GM21723 (cell line): Measurements from ENCODE around the gene VGLL2.

ENCODE experiments used
- ATAC-seq: cut with Tn5 transposase; IDR thresholded peaks from one replicate; pipeline ENCODE4 v1.9.1; 2021; ENCODE audit warnings: mild to moderate bottlenecking, moderate library complexity; ENCODE audit not compliant: unreplicated experiment

The VGLL2 gene

GRCh38 chr6:117268924-117269323, 3.6 kb downstream of the VGLL2 start:
- ATAC-seq: no peak

- no peak for ATAC-seq
These were observed 4.3 kb downstream of the VGLL2 start for GRCh38 chr6:117269638-117270054.

- no peak for ATAC-seq
These were observed 4.9 kb downstream of the VGLL2 start for GRCh38 chr6:117270055-117270842.

- no peak for ATAC-seq
These were observed 5.6 kb downstream of the VGLL2 start for GRCh38 chr6:117270843-117271507.

GRCh38 chr6:117272032-117272866, 6.9 kb downstream of the VGLL2 start:
- ATAC-seq: no peak

- ATAC-seq: no peak
These were observed 7.5 kb downstream of the VGLL2 start for GRCh38 chr6:117272891-117273290.

- ATAC-seq: no peak
These were observed 9.8 kb downstream of the VGLL2 start for GRCh38 chr6:117275205-117275604.

GRCh38 chr6:117275711-117276110, 10.4 kb downstream of the VGLL2 start:
- no peak for ATAC-seq

GRCh38 chr6:117276778-117277316, 11.5 kb downstream of the VGLL2 start:
- ATAC-seq: no peak

GRCh38 chr6:117280922-117281321, 15.6 kb downstream of the VGLL2 start:
- ATAC-seq: no peak

- no peak for ATAC-seq
These were observed 22.8 kb downstream of the VGLL2 start for GRCh38 chr6:117288083-117288715.

GRCh38 chr6:117290173-117290846, 25.0 kb downstream of the VGLL2 start:
- ATAC-seq: no peak

- no peak for ATAC-seq
These were observed 33.6 kb downstream of the VGLL2 start for GRCh38 chr6:117298941-117299340.

GRCh38 chr6:117303323-117303722, 38.0 kb downstream of the VGLL2 start:
- no peak for ATAC-seq

- ATAC-seq: no peak
These were observed 39.1 kb downstream of the VGLL2 start for GRCh38 chr6:117304446-117304845.

GRCh38 chr6:117306227-117306790, 41.0 kb downstream of the VGLL2 start:
- no peak for ATAC-seq

- ATAC-seq: no peak
These were observed 42.3 kb downstream of the VGLL2 start for GRCh38 chr6:117307655-117308054.

GRCh38 chr6:117309069-117309468, 43.7 kb downstream of the VGLL2 start:
- ATAC-seq: no peak

GRCh38 chr6:117309611-117310010, 44.3 kb downstream of the VGLL2 start:
- ATAC-seq: no peak

GRCh38 chr6:117311310-117311709, 46.0 kb downstream of the VGLL2 start:
- ATAC-seq: no peak
